AG09309 (cell line): ENCODE data around the gene USP10.

Source experiments
- DNase-seq: peaks from one replicate; pipeline ENCODE4 v3.0.0-alpha.2; 2010; ENCODE audit warnings: low read depth
- H3K4me3 ChIP-seq: 2 replicates; pipeline ENCODE4 v1.5.1; 2011; ENCODE audit warnings: mild to moderate bottlenecking, low read depth, low read length, moderate library complexity; ENCODE audit not compliant: control insufficient read depth
- CTCF ChIP-seq: IDR thresholded peaks from 2 replicates; pipeline ENCODE4 v1.5.1; 2011; ENCODE audit warnings: mild to moderate bottlenecking, low read depth, low read length, inconsistent platforms; ENCODE audit not compliant: insufficient read depth, control insufficient read depth; ENCODE audit errors: missing control alignments

The USP10 gene

GRCh38 chr16:84768808-84769197 is 69.0 kb downstream of the USP10 start:
- TF ChIP-seq CTCF, result no peak
- H3K4me3 ChIP-seq, result no peak overlapping the region
- no peak for DNase-seq

- TF ChIP-seq CTCF, result no peak
- no peak for DNase-seq
- no peak overlapping the region for H3K4me3 ChIP-seq
Measured at GRCh38 chr16:84769416-84769815, 69.6 kb downstream of the USP10 start.

- H3K4me3 ChIP-seq, result no peak overlapping the region
- no peak for TF ChIP-seq CTCF
- no peak for DNase-seq
Measured at GRCh38 chr16:84773312-84773711, 73.5 kb downstream of the USP10 start.

GRCh38 chr16:84774810-84775209 is 75.0 kb downstream of the USP10 start:
- H3K4me3 ChIP-seq, result no peak overlapping the region
- DNase-seq, result peak; percentile 68
- TF ChIP-seq CTCF, result no peak

GRCh38 chr16:84775262-84775810 is 75.5 kb downstream of the USP10 start:
- no peak overlapping the region for H3K4me3 ChIP-seq
- DNase-seq, result no peak
- TF ChIP-seq CTCF, result no peak

- no peak for DNase-seq
- no peak overlapping the region for H3K4me3 ChIP-seq
- TF ChIP-seq CTCF, result no peak
Measured at GRCh38 chr16:84777435-84777834, 77.6 kb downstream of the USP10 start.

GRCh38 chr16:84778720-84779119 is 78.9 kb downstream of the USP10 start:
- no peak for DNase-seq
- H3K4me3 ChIP-seq, result no peak overlapping the region
- no peak for TF ChIP-seq CTCF
